HG02840 (cell line): ENCODE data around the gene FSHB.
"Not testable (repeated sequence)": the region's sequence is repeated elsewhere in the genome, so short reads cannot be mapped to it uniquely, and the experiment has no call there.

Source experiments
- ATAC-seq: cut with Tn5 transposase; IDR thresholded peaks from one replicate; pipeline ENCODE4 v1.9.1; 2021; ENCODE audit warnings: mild to moderate bottlenecking, moderate library complexity, moderate number of reproducible peaks; ENCODE audit not compliant: unreplicated experiment, low FRiP score

Gene FSHB

DNA sequence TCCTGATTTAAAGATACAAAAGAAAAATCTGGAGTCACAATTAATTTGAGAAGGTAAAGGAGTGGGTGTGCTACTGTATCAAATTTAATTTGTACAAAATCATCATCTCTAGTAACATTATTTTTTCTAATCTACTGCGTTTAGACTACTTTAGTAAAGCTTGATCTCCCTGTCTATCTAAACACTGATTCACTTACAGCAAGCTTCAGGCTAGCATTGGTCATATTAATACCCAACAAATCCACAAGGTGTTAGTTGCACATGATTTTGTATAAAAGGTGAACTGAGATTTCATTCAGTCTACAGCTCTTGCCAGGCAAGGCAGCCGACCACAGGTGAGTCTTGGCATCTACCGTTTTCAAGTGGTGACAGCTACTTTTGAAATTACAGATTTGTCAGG lies at the start of gene FSHB:
TSS of gene FSHB (plus strand) at position 301 of the 400 bp plus-strand sequence. CDS start 889 bp downstream, outside the sequence.
- ATAC-seq = no peak

DNA sequence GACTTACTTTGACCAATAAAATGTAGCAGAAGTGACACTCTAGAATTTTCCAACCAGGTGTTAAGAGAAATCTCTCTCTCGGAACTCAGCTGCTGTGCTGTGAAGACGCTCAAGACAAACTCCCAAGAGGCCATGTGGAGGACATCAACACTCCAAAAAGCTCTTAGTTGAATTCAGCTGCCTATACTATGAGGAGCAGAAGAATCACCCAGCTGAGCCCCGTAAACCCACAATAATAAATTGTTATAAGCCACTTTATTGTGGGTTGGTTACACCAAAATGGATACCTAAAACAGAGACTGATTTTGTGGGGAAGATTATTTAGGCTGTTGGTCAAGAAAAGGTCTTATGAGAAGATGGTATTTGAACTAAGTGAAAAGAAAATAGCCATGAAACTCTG lies 44.1 kb upstream of the FSHB start:
- ATAC-seq = no peak

DNA sequence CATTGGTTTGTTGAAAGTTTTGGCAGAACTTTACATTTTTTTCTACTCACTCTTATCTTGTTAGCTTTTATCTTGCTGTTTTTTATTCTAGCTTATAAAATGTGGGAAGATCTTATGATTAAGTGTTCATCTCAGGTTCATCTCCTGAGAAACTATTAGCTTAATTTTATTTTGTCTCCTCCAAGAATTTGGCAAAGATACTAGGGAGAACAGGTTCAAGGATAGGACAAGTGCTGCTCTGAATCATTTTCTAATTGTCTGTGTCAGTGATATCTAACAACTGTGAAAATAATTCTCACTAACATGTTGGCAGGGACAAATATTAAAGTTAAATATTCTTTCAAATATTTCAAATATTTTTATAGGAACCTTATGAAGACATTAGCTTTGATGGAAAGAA lies 38.2 kb upstream of the FSHB start:
- ATAC-seq = no peak

DNA sequence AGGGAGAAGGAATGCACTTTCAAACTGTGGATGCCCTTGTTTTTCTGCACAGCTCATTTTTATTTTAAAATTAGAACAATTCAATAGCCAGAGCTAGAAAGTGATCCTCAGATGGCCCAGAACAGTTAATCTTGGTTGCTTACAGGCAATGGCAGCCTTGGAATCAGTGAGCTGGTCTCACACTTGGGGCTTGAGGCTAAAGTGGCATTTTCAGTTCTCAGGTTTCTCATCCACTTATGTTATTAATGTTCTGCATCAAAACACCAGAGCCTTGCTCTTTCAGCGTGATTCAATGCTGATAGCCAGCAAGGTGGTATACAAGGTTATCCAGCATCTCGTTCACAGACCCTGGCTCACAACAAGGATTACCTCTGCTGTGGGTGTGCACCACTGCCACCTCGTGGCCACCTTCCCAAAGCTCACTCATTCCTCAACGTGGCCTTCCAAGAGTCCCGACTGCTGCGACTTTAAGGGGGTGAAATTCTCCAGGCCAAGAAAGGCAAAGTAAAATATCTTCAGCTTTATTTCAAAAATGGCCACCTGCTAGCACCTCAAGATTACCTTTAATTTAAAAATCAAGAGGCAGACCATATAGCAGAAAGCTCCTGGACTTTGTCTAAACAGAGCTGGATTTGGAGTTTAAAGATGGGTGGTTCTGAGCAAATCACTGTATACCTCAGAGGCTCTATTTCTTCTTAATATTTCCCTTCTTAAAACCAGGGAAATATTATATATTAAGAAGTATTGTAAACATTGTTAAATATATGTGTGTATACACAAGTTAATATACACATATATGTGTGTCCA lies 34.2 kb upstream of the FSHB start:
- ATAC-seq = peak; percentile 95

DNA sequence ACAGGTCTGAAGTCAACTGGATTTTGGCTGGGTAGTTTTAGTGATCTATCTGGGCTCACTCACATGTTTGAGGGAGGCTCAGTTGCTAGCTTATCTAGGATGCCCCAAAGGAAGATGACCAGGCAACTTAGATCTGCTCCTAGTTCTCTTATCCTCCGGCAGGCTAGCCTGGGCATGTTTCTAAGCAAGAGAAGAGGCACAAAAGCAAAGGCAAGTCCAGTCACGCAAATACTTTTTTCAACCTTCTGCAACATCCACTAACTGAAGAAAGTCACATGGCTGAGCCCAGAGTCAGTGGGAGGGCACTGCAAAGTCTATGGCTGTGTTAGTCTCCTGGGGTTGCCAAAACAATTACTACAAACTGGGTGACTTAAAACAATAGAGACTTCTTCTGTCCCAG lies 32.9 kb upstream of the FSHB start:
- no peak for ATAC-seq

DNA sequence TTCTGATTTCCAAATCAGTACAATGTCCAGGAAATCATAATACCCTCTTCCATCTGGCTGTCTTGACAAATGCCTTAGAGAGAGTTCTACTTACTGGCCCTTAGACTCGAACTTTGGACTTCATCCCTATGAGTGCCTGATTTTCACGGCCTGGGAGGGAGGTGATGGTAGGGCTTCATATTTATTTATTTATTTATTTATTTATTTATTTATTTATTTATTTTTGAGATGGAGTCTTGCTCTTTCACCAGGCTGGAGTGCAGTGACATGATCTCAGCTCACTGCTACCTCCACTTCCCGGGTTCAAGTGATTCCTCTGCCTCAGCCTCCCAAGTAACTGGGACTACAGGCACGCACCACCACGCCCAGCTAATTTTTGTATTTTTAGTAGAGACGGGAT lies 27.8 kb upstream of the FSHB start:
- ATAC-seq = not testable (repeated sequence)

DNA sequence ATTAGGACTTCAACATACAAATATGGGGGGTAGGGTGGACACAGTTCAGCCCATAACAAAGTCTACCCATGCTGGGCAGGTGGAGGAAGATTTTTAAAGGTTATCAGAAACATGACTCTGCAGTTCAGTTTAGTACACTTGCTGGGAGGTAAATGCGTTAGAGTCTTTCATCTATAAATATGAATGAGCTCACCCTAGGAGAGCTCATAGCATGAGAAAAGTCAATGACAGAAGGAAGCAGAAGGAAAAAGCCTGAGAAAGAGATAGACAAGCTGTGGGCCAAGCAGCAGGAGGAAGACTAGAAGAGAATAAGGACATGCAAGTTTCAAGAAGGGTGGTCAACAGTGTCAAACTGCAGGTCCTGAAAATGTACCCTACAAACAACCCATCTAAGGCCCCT lies 27.0 kb upstream of the FSHB start:
- ATAC-seq = no peak

DNA sequence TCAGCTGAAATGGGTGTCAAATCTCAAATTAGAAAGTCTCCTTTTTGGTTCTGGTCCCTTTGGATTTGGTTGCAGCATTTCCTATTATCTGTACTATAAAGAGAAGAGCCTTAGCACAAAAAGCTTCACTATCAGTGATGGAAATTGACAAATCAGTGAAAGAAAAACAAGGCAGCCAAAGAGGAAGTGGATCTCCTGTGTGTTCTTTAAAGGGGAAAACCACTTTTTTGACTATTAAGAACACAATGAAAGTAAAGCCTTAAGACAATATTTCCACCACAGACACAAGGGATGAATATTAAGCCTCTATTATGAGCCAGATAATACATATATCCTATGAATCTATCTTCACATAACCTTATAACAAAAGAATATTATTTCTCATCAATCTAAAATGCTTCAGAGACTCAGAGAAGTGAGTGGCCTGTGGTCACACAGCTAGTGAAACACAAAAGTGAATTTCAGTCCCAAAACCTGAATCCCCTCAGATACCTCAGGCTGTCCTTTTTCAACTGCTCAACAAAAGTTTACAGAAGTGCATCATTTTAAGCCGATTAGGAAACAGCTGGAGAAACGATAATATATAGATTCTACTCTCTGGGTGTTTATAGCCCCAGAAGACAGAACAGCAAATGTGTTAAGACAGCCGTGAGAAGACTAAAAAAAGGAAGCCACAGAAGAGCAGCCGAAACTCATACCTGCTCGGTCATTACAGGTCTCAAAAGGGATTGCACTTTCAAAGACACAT lies 24.4 kb upstream of the FSHB start:
- ATAC-seq = peak; percentile 84

DNA sequence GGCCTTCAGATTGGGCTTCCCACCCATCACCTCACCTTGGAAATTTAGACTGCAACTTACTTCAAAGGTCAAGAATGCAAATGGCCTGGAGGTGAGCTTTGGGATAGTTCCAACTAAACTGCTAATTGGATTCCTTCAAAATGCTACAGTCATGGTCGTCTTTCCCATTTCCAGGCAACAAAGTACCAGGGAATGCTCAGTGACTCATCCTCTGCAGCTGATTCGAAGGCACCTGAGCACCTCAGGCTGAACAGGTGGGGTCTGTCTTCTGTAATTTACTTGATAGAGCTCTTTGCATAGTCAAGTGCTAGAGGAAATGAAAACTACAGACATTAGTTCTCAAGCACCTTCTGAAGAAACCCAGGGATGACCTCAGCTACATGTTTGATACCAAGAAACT lies 20.5 kb upstream of the FSHB start:
- ATAC-seq = no peak

DNA sequence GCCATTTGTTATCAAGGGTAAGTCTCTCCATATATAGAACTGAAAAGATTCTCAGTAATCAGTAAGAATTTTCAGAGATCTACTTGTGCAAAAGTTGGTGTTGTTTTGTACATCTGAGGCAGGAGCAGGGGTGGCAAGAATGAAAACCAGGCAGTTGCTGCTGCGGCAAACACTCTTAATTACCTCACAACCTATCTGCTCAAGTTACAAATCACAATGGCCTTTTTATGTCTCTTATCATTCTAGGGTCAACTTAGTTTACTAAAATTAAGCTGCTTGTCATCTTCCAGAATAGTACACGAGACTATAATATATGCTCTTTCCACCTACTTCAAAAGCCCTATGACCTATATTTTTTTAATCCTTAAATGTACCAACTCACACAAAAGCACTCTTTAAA lies 14.3 kb upstream of the FSHB start:
- no peak for ATAC-seq

DNA sequence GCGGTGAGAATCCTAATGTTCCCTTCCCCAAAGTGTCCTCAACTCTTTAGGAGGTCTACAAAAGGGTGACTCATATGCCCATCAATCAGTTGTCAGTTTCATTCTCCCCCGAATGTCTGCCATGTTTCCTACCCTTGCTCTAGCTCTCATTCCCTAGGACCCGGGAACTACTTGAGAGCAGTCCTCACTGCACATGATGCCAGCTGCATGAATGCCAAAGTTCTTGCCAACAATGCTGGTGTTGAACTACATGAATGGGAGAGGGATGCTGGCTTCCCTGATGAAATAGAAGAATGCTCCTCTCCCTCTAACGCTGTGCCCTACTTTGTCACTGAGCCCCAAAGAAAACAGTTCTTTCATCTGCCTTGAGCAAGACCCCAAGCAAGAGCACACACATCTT lies 12.5 kb upstream of the FSHB start:
- ATAC-seq = no peak

DNA sequence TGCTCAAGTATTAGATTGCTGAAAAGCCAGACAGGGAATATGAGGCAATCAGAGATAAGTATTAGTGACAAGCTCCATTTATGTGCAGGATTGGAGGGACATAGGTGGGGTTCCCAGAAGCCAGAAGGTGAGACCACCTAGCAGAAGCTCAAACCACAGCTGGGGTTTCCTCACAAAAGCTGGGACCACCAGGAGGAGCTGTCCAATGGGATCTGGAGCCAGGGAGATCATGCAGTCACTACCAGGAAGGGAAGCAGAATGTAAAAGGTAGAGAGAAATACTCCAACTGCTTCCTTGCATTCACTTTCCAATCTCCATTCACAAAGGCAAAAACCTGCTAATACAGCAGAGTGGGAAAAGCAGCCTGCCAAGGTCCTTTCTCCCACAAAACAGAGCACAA lies 5.2 kb upstream of the FSHB start:
- no peak for ATAC-seq

DNA sequence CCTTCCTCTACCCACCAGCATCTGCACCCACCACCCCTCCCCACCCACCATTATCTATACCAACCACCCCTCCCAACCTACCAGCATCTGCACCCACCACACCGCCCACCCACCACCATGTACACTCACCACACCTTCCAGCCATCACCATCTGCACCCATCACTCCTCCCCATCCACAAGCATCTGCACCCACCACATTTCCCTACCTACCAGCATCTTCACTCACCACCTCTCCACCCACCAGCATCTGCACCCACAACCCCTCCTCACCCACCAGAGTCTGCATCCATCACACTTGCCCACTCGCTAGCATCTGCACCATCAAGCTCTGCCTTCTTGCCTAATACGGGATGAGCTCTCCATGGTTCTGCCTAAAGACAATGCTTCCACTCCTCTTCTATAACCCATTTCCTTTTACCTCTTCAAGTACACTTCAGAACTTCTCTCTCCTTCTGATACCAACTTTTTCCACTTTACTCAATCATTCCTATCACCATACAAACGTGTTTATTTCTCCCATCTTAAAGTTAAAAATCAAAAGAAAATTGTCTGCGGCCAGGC lies 2.4 kb upstream of the FSHB start:
- no peak for ATAC-seq

DNA sequence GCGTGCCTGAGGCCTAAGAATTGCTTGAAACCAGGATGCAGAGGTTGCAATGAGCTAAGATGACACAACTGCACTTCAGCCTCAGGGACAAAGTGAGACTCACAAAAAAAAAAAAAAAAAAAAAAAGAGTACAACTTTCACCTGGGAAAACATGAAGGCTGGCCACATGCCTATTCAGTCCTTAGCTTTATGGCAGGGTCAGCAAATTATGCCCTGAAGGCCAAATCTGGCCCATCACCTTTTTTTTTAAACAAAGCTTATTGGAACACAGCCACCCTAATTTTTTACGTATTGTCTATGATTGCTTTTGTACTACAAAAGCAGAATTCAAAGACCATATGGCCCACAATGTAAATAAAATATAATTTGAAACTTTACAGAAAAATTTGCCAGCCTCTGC lies 8.2 kb downstream of the FSHB start:
- ATAC-seq = no peak

DNA sequence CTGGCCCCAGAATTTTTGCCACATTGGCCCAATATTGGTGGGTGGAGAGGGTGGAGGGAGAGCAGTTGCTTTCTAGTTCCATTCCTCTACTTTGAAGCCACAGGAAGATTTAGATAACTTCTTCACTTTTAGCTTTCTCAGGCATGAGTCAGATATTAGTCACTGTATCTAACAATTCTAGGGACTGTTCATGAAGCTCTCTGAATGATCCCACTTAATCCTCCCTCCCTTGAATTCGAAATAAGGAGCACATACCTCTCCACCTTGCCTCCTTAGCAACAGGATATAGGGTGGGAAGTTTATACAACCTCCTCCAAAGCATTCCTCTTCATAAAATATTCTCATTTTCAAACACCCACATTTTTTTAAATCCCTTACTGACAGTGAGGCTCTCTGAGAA lies 13.5 kb downstream of the FSHB start:
- no peak for ATAC-seq

DNA sequence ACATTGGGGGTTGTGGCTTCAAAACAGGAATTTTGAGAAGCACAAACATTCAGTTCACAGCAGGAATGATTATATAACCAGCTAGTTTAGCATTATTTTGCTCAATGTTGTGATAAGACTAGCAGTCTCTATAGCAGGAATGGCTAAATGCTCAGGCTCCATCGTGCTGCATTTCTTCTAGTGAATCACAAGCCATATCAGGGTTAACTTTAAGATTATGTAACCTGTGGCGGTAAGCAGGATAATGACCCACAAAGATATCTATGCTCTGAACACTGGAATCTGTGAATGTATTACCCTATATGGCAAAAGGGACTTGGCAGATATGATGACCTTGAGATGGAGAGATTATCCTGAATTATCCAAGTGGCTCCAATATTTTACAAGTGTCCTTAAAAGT lies 14.8 kb downstream of the FSHB start:
- no peak for ATAC-seq

DNA sequence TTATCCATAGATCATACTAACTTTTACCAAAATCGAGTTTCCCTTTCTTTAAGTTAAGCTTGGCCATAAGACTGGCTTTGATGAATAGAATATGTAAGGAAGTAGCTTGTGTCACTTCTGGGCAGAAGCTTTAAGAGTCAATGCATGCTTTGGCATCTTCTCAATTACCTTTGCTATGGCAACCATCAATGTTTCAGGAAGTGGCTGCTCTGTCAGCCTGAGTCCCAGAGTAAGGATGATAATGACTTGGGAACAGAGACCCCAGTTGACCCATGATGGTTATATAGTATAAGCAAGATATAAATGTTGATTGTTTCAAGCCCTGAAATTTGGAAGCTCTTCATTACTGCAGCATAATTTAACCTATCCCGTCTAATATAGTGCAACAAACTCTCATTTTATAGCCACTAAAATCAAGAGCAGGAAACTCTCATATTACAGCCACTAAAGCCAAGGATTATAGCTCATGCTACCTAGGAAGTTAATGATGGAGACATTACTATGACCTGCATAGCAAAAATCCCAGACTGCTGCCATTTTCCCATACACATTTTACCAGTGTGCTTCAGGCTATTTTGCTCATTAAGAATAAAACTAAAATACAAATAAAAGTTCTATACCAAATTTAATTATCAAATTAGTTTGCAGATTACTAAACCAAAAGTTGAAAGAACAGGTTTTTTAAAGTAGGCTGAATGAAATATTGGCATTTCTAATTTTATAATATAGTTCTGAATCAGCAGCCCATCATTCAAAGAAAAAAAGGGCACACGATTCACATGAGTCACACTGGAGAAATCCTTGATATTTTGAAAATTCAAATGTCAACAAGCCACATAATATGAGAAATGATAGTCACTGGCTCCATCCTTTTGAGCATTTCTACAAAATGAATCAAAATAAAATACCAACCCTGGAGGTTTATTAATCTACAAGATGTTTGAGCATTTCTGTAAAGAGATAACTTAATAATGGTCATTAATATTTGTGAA lies 23.8 kb downstream of the FSHB start:
- no peak for ATAC-seq

DNA sequence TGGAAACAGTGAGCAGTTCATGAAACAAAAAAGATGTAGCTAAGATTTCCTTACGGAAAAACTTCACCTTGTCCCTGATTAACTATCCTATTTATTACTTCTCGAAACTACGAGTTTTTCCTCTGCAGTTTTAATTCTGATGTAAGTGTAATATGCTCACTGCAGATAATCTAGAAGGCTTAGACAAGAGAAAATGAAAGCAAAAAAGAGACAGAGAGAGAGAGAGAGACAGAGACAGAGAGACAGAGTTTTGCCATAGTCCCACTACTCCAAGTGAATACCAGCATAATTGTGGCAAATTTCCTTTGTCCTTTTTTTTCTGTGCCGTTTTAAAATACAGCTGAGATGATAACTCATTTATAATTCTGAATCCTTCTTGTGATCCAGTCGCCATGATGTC lies 24.8 kb downstream of the FSHB start:
- no peak for ATAC-seq

DNA sequence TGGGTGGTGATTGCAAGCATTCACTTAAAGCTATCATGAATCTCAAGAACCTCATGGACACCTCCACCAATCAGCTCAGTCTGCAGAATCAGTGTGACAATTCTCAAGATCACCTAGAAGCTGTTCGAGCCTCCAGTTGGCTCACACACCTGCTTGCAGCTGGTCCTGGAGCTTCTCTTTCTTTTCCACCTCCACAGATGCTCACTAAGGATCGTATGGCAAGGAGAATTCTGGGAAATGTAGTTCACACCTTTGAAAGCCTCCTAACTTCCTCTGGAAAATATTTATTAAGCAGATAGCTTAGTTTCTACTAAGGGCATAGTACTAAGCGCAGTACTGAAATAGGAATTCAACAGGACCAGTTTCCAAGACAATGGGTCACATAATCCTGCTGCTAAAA lies 26.2 kb downstream of the FSHB start:
- ATAC-seq = no peak

DNA sequence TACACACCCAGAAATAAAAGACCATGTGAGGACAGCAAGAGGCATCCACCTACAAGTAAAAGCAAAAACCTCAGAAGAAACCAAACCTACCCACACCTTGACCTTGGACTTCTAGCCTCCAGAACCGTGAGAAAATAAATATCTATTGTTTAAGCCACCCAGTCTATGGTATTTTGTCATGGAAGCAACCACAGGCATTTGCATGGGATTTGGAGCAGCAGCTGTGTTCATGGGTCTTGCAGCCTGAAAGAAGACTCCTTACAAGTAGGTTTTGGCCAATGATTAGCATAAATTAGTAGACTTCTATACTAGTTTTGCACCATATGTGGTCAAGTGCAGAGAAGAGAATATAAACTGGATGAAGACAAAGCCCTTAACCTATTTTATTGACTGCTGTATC lies 27.9 kb downstream of the FSHB start:
- no peak for ATAC-seq

DNA sequence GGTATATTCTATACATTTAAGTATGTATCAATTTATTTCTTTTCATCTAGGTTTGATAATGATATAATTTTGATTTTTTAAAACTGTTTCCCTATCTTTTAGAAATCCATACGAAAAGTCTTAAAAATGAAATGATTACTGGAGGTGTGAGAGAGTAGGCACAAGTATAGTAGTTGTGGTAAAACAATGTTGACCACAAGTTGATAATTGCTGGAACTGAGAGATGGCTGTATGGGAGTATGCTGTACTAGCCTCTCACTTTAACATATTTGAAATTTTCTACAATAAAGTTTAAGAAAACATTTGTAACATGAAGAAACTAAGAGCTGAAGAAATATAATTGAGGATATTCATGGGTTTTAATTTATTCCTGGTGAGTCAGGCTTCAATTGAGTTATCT lies 30.0 kb downstream of the FSHB start:
- ATAC-seq = no peak
